ENCODE measurements around the gene APBA2.

Gene APBA2

DNA sequence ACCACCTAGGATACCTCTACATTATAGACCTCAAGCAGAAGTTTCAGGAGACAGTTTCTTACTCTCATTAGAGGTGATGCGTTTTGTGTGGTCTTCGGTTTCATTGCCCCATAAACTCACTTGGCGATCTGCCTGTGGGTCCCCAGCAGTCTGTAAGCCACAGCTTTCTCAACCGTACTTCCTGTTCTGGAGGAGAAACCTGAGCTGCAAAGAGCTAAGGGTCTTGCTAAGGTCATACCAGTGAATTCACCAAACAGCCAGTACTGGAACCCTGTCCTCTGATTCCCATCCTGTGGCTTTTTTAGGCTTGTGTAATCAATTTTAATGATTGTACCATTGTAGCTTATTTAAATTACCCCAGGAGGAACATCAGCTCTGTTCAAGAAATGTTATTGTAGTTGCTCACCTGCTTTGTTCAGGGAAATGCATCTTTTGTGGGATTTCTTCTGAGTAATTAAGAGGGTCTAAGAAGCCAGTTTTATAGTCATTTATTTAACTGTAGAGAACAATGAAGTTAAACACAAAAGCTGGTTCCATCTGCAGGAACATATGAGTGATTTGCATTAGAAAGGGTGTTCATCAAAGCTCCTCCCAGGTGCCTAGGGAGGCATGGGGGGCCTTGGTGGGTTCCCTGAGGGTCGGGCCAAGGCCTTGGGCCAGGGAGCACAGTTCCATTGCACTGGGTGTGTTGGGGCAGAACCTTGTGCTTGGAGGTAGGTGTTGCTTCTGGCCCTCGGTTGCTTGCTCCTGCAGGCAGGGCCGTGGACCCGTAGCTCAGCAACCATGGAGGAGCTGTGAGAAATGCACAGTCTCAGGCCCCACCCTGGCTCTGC, 69.6 kb downstream of the APBA2 start:
- TF ChIP-seq, protein P1, sequence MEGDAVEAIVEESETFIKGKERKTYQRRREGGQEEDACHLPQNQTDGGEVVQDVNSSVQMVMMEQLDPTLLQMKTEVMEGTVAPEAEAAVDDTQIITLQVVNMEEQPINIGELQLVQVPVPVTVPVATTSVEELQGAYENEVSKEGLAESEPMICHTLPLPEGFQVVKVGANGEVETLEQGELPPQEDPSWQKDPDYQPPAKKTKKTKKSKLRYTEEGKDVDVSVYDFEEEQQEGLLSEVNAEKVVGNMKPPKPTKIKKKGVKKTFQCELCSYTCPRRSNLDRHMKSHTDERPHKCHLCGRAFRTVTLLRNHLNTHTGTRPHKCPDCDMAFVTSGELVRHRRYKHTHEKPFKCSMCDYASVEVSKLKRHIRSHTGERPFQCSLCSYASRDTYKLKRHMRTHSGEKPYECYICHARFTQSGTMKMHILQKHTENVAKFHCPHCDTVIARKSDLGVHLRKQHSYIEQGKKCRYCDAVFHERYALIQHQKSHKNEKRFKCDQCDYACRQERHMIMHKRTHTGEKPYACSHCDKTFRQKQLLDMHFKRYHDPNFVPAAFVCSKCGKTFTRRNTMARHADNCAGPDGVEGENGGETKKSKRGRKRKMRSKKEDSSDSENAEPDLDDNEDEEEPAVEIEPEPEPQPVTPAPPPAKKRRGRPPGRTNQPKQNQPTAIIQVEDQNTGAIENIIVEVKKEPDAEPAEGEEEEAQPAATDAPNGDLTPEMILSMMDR (IDR thresholded peaks at IDR 0.05; ENCODE audit: control insufficient read depth, extremely low read depth, insufficient read depth) = no peak
- no peak for DNase-seq (ENCODE audit: low read depth)

DNA sequence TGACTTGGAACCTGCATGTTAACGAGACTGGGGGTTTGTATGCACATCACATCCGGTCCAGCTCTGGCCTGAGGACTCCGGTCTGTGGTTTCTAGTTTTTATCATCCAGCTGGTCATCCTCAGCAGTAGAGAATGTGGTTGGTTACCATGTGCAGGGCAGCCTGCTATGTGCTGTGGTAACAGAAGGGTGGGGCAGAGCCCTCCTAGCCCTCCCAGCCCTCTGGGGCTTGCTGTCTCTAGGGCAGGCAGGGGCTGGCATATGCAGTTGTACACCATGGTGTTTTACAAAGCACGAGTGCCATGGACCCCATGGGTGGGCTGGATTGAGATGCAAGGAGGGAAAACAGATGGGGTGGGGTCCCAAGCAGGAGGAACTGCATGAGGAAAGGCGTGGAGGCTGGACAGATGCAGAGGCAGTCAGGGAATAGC, 70.2 kb downstream of the APBA2 start:
- no peak overlapping the region for H3K4me3 ChIP-seq (ENCODE audit: low read depth, low read length)
- DNase-seq (ENCODE audit: low read depth) = no peak
- TF ChIP-seq, protein P1 (IDR thresholded peaks at IDR 0.05; ENCODE audit: control insufficient read depth, extremely low read depth, insufficient read depth) = no peak

More for the DNA sequence above, 69.6 kb downstream of the APBA2 start:
- no peak overlapping the region for H3K4me3 ChIP-seq (ENCODE audit: low read depth, low read length)

DNA sequence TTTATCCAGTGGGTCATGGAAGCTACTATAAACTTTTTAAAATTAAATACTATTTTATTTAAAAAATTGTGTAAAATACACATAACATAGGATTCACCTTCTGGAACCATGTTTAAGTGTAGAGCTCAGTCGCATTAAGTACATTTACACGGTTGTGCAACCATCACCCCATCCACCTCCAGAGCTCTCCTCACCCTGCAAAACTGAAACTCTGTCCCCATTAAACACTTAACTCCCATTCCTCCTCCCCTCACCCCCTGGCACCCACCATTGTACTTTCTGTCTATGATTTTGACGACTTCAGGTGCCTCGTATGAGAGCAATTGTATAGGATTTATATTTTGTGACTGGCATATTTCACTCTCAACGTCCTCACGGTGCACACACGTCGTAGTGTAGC, 70.7 kb downstream of the APBA2 start:
- TF ChIP-seq, protein P1 (IDR thresholded peaks at IDR 0.05; ENCODE audit: control insufficient read depth, extremely low read depth, insufficient read depth) = no peak
- H3K4me3 ChIP-seq (ENCODE audit: low read depth, low read length) = no peak overlapping the region
- no peak for DNase-seq (ENCODE audit: low read depth)

DNA sequence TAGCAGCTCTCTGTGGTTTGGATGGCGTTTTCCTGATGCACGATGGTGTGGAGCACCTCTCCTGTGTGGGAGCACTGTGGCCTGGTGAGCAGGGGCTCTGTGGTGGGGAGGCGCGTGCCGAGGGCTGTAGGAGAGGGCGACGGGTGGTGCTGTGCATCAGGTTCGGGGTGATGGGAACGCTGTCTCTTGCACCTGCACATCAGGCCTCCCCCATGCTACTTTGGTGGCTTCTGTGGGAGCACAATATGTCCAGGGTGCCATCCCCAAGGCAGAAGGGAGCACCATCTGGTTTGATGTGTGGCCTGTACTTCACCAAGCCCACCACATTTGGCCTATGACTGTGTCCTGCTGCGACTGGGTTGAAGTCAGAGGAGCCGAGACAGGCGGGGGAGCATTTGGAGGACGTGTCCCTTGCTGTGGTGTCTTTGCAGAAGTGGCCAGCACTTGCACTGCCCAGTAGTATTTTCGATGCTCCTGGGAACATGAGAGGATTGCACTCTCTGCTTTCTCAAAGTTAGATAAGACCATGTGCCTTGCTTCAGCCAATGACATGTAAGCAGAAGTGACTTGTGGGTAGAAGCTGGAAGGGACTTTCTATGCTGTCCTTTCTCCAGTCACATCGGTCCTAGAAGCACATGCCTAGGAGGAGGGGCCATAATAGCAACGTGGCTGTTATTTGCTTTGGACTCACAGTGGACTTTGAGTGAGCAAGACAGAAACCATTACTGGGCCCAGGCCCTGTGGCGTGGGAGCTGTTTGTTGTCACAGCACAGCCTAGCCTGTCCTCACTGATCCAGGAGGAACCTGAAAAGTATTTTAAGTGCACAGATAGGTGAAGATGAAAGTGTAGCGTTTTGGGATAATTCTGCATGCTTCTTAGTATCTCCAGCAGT, 72.1 kb downstream of the APBA2 start:
- no peak overlapping the region for H3K4me3 ChIP-seq (ENCODE audit: low read depth, low read length)
- TF ChIP-seq, protein P1 (IDR thresholded peaks at IDR 0.05; ENCODE audit: control insufficient read depth, extremely low read depth, insufficient read depth) = no peak
- no peak for DNase-seq (ENCODE audit: low read depth)

DNA sequence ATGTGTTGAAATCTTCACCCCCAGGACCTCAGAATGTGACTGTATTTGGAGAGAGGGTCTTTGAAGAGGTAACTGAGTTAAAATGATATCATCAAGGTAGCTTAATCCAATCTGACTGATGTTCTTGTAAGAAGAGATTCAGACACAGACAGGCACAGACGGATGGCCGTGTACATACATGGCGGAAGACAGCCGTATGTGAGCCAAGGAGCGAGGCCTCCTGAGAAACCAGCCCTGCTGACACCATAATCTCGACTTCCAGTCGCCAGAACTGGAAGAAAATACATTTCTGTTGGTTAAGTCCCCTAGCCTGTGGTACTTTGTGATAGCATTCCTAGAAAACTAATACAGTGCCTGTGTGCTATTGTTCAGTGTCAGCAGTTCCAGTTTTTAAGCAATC, 73.6 kb downstream of the APBA2 start:
- no peak for DNase-seq (ENCODE audit: low read depth)
- TF ChIP-seq, protein P1 (IDR thresholded peaks at IDR 0.05; ENCODE audit: control insufficient read depth, extremely low read depth, insufficient read depth) = no peak
- H3K4me3 ChIP-seq (ENCODE audit: low read depth, low read length) = no peak overlapping the region

DNA sequence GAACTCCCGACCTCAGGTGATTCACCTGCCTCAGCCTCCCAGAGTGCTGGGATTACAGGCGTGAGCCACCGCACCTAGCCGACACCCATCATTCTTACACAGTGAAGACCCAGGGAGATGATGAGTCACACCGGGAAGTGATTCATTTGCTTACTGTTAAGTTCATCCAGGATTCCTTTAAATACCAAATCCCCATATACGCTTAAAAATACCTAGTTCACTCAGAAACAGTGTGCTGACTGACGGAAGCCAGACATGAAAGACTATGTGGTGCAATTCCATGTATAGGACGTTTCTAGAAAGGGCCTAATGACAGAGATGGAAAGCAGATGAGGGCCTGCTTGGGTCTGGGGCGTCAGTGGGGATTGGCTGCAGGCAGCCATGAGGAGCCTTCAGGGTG, 75.2 kb downstream of the APBA2 start:
- DNase-seq (ENCODE audit: low read depth) = no peak

More for the DNA sequence above, 75.2 kb downstream of the APBA2 start:
- TF ChIP-seq, protein P1 (IDR thresholded peaks at IDR 0.05; ENCODE audit: control insufficient read depth, extremely low read depth, insufficient read depth) = no peak
- no peak overlapping the region for H3K4me3 ChIP-seq (ENCODE audit: low read depth, low read length)
